OCI-LY3 (cell line): ENCODE data around the gene ITFG1.

ENCODE experiments used
- CTCF ChIP-seq: fragments of 200-600, 300-600 bp; sonication (generic); IDR thresholded peaks from 2 replicates; pipeline ENCODE4 v1.5.1; 2014; ENCODE audit warnings: antibody characterized with exemption, low read length, low read depth
- EZH2phosphoT487 ChIP-seq: fragments of 200-600 bp; shearing (Covaris generic); IDR thresholded peaks from 2 replicates; pipeline ENCODE4 v1.6.1; 2018; ENCODE audit warnings: antibody characterized with exemption, mixed run types, low read depth

GRCh38 chr16:47359478-47359877 is 101.4 kb downstream of the ITFG1 start:
- TF ChIP-seq CTCF (no peak), EZH2phosphoT487 (no peak)
